Activated CD4-positive, alpha-beta T cell treated with anti-CD3 and anti-CD28 coated beads, Interleukin-2, amount 10 ng/mL, durations not matched to agents 7 days and 5 days (primary cell): Measurements from ENCODE around the gene ATG9A. TPM values are rescaled to one million over a fixed set of nuclear protein-coding genes. Genes with fewer than 3 reads are reported as not detected.

Experiments
- CTCF ChIA-PET: fragments of 350-600 bp; sonication (Branson Sonifier 250); formaldehyde crosslinking; loops from one replicate; lab custom pipeline; 2021; ENCODE audit warnings: antibody characterized with exemption; lab: Charles Lee
- POLR2A ChIA-PET: fragments of 350-600 bp; sonication (Branson Sonifier 250); formaldehyde crosslinking; loops from one replicate; lab custom pipeline; 2021; ENCODE audit warnings: antibody characterized with exemption; lab: Charles Lee
- DNase-seq: peaks from one replicate; pipeline ENCODE4 v3.0.0-alpha.2; 2020
- H3K27ac Mint-ChIP-seq: one replicate; pipeline ENCODE4 v1.8.0; 2021; ENCODE audit warnings: mild to moderate bottlenecking, moderate library complexity, mixed read lengths
- H3K27me3 Mint-ChIP-seq: one replicate; pipeline ENCODE4 v1.8.0; 2021; ENCODE audit warnings: mixed read lengths
- H3K36me3 Mint-ChIP-seq: one replicate; pipeline ENCODE4 v1.8.0; 2021; ENCODE audit warnings: low read depth, mixed read lengths
- H3K4me1 Mint-ChIP-seq: one replicate; pipeline ENCODE4 v1.8.0; 2021; ENCODE audit warnings: mixed read lengths
- H3K4me3 Mint-ChIP-seq: one replicate; pipeline ENCODE4 v1.8.0; 2021; ENCODE audit warnings: mild to moderate bottlenecking, moderate library complexity, mixed read lengths
- H3K9me3 Mint-ChIP-seq: one replicate; pipeline ENCODE4 v1.8.0; 2021; ENCODE audit warnings: mixed read lengths
- total RNA-seq, 2 experiments: library from RNA; stranded (reverse); gene quantifications; one replicate each; pipeline ENCODE4 v1.2.3, GENCODE V29; 2021

Gene ATG9A
- total RNA-seq, 2 experiments from 2014 or later = 48.5 to 52.9 TPM

- Mint-ChIP-seq H3K9me3 (no peaks in the 10 kb centered on the region), H3K27me3 (no peaks in the 10 kb centered on the region), H3K36me3 (peaks cover 34% of the 10 kb centered on the region), H3K4me3 (peak overlapping the region; percentile 71), H3K4me1 (peaks cover 25% of the 10 kb centered on the region), H3K27ac (peak overlapping the region; percentile 86)
- peak; percentile 25 for DNase-seq
- ChIA-PET CTCF (interaction anchor here (0.7 to 2.2 kb wide), 14 partner anchors 9 to 653 kb away, joined by 3 to 6 read pairs (median 4); partner anchors contain the start of genes ANKZF1, ATG9A, CNPPD1 and GLB1L), POLR2A (interaction anchor here (0.6 to 1.5 kb wide), 2 partner anchors 11 to 43 kb away, joined by 3 read pairs; no protein-coding TSS in a partner anchor)
Measured at GRCh38 chr2:219218217-219218731, 11.2 kb downstream of the ATG9A start.

DNA sequence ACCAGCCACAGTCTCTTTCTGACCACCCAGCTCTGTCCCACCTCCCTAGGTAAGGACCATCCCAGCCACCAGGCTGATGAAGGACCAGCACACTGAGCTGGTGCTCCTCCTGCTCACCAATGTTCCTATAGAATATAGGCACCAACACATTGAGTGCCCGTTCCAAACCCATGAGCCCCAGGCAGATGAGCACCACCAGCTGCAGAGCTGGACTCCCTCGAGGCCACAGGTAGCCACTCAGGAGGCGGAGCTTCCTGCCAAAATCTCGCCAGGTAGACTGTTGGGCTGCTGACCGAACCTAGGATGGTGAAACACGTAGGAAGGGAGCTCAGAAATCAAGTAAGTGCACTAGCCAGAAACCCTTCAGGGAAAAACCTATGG is 12.9 kb downstream of the ATG9A start:
- Mint-ChIP-seq H3K4me3 (no peak overlapping the region), H3K9me3 (no peaks in the 10 kb centered on the region), H3K36me3 (peaks cover 31% of the 10 kb centered on the region), H3K4me1 (peaks cover 31% of the 10 kb centered on the region), H3K27me3 (no peaks in the 10 kb centered on the region), H3K27ac (peak overlapping the region; percentile 70)
- CTCF ChIA-PET = interaction anchor here (0.5 to 2.2 kb wide), 8 partner anchors 8 to 78 kb away, joined by 3 to 8 read pairs (median 4); partner anchors contain the start of genes NHEJ1 and ZFAND2B
- DNase-seq = no peak
- POLR2A ChIA-PET = no interaction called here

DNA sequence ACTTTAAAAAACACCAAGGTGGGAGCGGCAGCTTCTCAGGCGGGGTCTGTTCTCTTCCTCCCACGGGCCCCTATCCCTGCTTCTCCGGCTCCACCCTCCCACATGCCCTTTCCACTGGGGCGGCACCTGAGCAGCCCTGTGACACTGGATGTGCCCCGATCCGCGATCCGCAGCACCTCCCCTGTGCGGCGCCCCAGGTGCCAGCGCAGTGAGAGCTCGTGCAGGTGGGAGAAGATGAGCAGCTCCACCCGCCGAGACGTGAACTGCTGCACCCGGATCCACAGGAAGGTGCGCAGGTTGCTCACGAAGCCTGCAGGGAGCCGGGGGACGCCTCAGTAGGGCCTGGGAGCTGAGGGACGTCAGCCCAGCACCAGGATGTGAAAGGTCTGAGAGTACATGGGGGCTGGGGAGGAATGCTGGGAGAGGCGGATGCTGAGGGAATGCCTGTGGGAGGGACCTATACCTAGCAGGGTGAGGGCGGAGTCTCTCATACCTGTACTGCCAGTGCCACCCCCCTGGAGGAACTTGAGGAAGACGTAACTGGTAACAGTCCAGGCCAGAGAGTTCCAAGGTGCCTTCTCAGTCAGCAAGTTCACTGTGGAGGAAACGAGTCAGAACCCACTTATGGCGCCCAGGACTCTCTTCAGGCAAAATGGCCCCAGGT is 13.4 kb downstream of the ATG9A start:
- Mint-ChIP-seq H3K9me3 (no peaks in the 10 kb centered on the region), H3K4me1 (peaks cover 37% of the 10 kb centered on the region), H3K27me3 (no peaks in the 10 kb centered on the region), H3K4me3 (no peak overlapping the region), H3K36me3 (peaks cover 27% of the 10 kb centered on the region), H3K27ac (no peak overlapping the region)
- no peak for DNase-seq
- ChIA-PET CTCF (interaction anchor here (0.5 to 2.1 kb wide), 6 partner anchors 8 to 79 kb away, joined by 3 to 8 read pairs (median 4); partner anchors contain the start of genes NHEJ1 and ZFAND2B), POLR2A (no interaction called here)

DNA sequence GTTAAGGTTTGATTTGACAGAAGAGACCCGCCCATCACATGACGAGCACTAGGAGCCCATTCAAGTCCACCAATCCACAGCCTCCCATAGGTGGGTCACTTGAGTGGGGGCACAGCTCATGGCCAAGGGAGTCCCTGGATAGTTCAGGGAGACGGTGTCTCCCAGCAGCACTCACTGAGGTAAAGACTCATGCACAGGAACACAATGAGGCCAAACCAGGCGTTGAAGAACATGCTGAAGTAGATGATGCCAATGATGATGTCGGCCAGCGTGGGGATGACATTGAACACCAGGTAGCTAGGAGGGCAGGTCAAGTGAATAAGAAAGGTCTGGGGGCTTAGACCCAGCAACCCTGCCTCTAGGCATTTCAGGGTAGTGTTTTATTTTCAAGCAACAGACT is 14.7 kb downstream of the ATG9A start:
- H3K4me3 Mint-ChIP-seq = no peak overlapping the region
- no peak overlapping the region for H3K27ac Mint-ChIP-seq
- POLR2A ChIA-PET = no interaction called here
- no peaks in the 10 kb centered on the region for H3K27me3 Mint-ChIP-seq
- DNase-seq = no peak
- peaks cover 49% of the 10 kb centered on the region for H3K4me1 Mint-ChIP-seq
- peaks cover 22% of the 10 kb centered on the region for H3K36me3 Mint-ChIP-seq
- CTCF ChIA-PET = interaction anchor here (0.9 to 1.1 kb wide), 3 partner anchors 10 to 40 kb away, joined by 3 read pairs; no protein-coding TSS in a partner anchor
- no peaks in the 10 kb centered on the region for H3K9me3 Mint-ChIP-seq

DNA sequence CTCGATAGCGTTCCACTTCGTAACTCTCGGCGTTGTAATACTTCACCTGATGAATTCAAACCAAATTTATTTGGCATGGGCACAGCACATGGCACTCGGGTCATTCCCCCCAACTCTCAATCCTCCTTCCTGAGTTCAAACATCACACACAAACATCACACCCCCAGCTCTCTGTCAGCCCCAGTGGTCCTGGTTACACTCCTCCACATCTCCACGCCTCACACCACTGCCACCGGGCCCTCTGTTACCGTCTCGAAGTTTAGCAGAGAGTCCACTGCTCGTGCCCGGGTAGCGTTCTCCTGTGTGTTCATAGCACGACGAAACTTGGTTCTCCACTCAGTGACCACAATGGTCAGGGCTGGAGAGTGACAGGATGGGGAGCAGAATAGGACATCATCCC is 15.3 kb downstream of the ATG9A start:
- no peaks in the 10 kb centered on the region for H3K9me3 Mint-ChIP-seq
- ChIA-PET POLR2A (no interaction called here), CTCF (interaction anchor here (0.9 to 1.1 kb wide), 2 partner anchors 9 to 10 kb away, joined by 3 read pairs; no protein-coding TSS in a partner anchor)
- H3K36me3 Mint-ChIP-seq = peaks cover 21% of the 10 kb centered on the region
- peaks cover 53% of the 10 kb centered on the region for H3K4me1 Mint-ChIP-seq
- no peak overlapping the region for H3K4me3 Mint-ChIP-seq
- H3K27ac Mint-ChIP-seq = no peak overlapping the region
- DNase-seq = no peak
- no peaks in the 10 kb centered on the region for H3K27me3 Mint-ChIP-seq

DNA sequence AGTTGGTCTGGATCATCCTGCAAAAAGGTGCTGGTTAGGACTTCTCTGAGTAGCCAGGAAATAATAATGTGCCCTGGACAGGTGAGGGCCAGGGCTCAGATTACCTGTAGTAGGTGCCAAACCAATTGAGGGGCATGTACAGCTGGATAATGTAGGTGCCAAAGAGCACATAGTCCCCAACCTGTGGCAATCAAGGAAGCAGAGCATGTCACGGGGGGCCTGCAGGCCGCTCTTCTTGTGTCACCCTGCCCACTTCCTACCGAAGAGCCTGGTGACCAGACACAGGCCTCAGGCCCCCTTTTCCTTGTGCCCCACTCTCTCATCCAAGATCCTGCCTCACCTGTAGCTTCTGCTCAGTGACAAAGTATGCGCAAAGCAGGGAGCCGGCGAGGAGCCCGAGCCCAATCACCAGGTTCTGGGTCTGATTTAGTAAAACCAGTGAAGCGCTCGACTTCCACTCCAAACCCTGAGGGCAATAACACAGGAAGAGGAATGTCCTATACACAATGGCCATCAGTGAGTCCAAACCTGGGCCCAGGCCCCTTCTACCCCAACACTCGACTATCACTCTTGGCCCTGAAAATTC is 15.9 kb downstream of the ATG9A start:
- no peaks in the 10 kb centered on the region for H3K27me3 Mint-ChIP-seq
- POLR2A ChIA-PET = no interaction called here
- H3K4me1 Mint-ChIP-seq = peaks cover 56% of the 10 kb centered on the region
- no peaks in the 10 kb centered on the region for H3K9me3 Mint-ChIP-seq
- H3K4me3 Mint-ChIP-seq = no peak overlapping the region
- H3K27ac Mint-ChIP-seq = peak overlapping the region; percentile 22
- DNase-seq = no peak
- H3K36me3 Mint-ChIP-seq = peaks cover 23% of the 10 kb centered on the region
- CTCF ChIA-PET = interaction anchor here (0.6 to 1.1 kb wide), 2 partner anchors 81 to 987 kb away, joined by 3 to 7 read pairs; no protein-coding TSS in a partner anchor

DNA sequence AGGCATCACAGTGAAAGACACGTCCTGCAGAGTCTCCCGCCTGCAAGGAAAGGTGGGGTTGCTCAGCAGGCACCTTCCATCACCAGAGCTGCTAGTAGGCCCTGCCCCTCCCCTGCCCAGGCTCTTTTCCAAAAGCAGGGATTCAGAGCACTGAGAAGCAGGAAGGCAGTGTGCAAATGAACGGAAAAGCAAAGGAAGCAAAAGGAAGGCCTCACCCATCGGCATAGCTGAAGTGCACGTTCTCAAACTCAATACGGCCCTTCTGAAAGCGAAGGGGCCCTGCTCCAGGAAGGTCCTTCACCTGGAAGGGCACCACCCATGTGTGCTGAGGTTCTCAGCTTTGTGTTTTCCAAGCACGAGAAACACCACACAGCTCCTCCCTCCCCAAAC is 16.4 kb downstream of the ATG9A start:
- Mint-ChIP-seq H3K4me3 (no peak overlapping the region), H3K9me3 (no peaks in the 10 kb centered on the region), H3K27me3 (no peaks in the 10 kb centered on the region), H3K36me3 (peaks cover 28% of the 10 kb centered on the region), H3K27ac (no peak overlapping the region), H3K4me1 (peaks cover 60% of the 10 kb centered on the region)
- ChIA-PET POLR2A (no interaction called here), CTCF (interaction anchor here (0.6 to 2.6 kb wide), 4 partner anchors 37 to 986 kb away, joined by 3 to 7 read pairs (median 5); partner anchors contain the start of gene TUBA4A)
- no peak for DNase-seq

GRCh38 chr2:219210886-219211362 is 18.5 kb downstream of the ATG9A start:
- H3K27me3 Mint-ChIP-seq = no peaks in the 10 kb centered on the region
- no peak for DNase-seq
- peaks cover 29% of the 10 kb centered on the region for H3K36me3 Mint-ChIP-seq
- peaks cover 58% of the 10 kb centered on the region for H3K4me1 Mint-ChIP-seq
- ChIA-PET CTCF (interaction anchor here (0.6 to 2.6 kb wide), 22 partner anchors 9 to 603 kb away, joined by 3 to 18 read pairs (median 4); partner anchors contain the start of genes DNAJB2, PLCD4 and TUBA4A), POLR2A (no interaction called here)
- H3K4me3 Mint-ChIP-seq = no peak overlapping the region
- peak overlapping the region; percentile 94 for H3K27ac Mint-ChIP-seq
- no peaks in the 10 kb centered on the region for H3K9me3 Mint-ChIP-seq

DNA sequence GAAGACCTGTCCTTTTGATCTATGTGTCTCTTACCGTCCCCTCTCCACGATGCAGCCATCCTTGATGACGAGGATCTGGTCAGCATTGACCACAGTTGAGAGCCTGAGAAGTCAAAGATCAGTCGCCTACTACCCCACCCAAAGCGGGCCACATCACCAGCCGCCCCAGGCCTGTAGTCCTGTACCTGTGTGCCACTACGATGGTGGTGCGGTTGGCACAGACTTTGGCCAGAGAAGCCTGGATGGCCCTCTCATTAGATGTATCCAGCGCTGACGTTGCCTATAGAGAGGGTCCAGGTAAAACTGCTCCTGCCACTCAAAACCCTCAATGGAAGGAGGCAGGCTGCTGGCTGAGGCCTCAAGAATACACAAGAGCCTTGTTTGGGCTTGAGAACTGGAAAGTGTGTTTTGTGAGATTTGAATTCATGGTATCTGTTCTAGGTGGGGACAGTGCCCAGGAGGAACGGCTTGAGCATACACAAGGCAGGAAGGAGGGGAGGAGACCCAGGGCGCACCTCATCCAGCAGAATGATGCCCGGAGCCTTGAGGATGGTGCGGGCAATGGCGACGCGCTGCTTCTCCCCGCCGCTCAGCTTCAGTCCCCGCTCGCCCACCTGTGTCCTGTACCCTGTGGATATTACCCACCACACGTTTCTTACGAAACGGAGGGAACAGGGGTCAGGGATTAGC is 19.1 kb downstream of the ATG9A start:
- ChIA-PET CTCF (interaction anchor here (2.1 to 2.6 kb wide), 2 partner anchors 35 to 51 kb away, joined by 6 to 18 read pairs; no protein-coding TSS in a partner anchor), POLR2A (no interaction called here)
- no peak overlapping the region for H3K4me3 Mint-ChIP-seq

GRCh38 chr2:219209236-219210195 is 19.9 kb downstream of the ATG9A start:
- H3K9me3 Mint-ChIP-seq = peaks cover 2% of the 10 kb centered on the region
- H3K36me3 Mint-ChIP-seq = peaks cover 25% of the 10 kb centered on the region
- H3K27ac Mint-ChIP-seq = peak overlapping the region; percentile 94
- ChIA-PET POLR2A (no interaction called here), CTCF (interaction anchor here (0.7 to 1.6 kb wide), 7 partner anchors 17 to 313 kb away, joined by 3 to 5 read pairs (median 4); partner anchors contain the start of gene CNPPD1)
- no peak for DNase-seq
- peaks cover 60% of the 10 kb centered on the region for H3K4me1 Mint-ChIP-seq
- no peaks in the 10 kb centered on the region for H3K27me3 Mint-ChIP-seq
- H3K4me3 Mint-ChIP-seq = peak overlapping the region; percentile 36

More for the DNA sequence above, 19.1 kb downstream of the ATG9A start:
- Mint-ChIP-seq H3K4me1 (peaks cover 60% of the 10 kb centered on the region), H3K27ac (peak overlapping the region; percentile 94), H3K36me3 (peaks cover 29% of the 10 kb centered on the region), H3K9me3 (no peaks in the 10 kb centered on the region), H3K27me3 (no peaks in the 10 kb centered on the region)
- no peak for DNase-seq
